ENCODE data around the gene FEZ2.
"Not testable (repeated sequence)": the region's sequence is repeated elsewhere in the genome, so short reads cannot be mapped to it uniquely, and the experiment has no call there.

FEZ2 gene

GRCh38 chr2:36597532-36598377 is at the start of gene FEZ2:
FEZ2 (minus strand) TSS chr2:36598168; CDS start chr2:36598142, 26 bp downstream.
- peak; percentile 96 for DNase-seq (ENCODE audit: low spot score)

DNA sequence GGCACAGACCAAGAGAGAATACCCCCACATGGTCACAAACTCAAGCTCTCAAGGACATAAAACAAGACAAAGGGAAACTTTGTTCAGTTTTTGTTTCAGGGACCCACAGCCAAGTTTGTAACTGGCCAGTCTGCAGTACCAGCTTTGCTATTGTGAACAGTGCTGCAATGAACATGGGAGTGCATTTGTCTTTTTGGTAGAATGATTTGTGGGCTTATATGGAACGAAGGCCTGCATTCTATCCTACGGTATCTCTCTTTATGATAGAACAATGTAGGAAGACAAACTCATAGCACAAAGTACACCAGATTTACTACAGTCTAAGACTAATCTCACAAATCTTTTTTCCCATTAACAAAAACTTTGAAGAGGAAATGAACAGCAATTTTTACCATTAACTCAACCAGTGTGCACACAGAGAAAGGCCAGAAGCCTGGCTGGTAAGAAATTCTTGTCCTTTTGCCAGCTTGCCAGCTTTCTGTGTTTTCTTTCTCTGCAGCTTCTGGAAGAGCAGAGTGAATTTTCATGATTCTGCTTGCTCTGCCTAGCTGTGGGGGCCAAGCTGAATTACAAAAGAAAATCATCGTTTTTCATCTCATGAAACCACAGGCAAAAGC is 37.1 kb upstream of the FEZ2 start:
- DNase-seq (ENCODE audit: low spot score) = no peak

GRCh38 chr2:36633470-36634092 is 35.6 kb upstream of the FEZ2 start:
- DNase-seq (ENCODE audit: low spot score) = no peak

DNA sequence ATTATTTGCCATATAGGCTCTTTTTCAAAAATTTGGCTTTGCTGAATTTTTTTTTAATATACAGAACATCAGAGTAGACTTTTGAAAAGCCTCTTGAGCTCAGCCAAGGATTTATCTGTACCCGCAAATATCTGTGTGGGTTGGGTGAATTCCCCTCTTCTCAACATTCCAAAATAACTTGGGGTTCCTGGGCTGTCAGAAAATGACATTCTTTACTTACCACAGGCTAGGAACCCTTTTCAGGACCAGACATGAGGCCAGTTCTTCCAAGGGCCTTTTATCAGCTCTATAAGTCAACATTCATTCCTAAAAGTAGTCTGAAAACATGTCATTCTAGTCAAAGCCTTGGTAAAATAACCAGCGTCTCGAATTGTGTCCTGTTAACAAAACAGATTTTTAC is 28.8 kb upstream of the FEZ2 start:
- no peak for DNase-seq (ENCODE audit: low spot score)

- no peak for DNase-seq (ENCODE audit: low spot score)
These were observed 28.1 kb upstream of the FEZ2 start for GRCh38 chr2:36626071-36626470.

DNA sequence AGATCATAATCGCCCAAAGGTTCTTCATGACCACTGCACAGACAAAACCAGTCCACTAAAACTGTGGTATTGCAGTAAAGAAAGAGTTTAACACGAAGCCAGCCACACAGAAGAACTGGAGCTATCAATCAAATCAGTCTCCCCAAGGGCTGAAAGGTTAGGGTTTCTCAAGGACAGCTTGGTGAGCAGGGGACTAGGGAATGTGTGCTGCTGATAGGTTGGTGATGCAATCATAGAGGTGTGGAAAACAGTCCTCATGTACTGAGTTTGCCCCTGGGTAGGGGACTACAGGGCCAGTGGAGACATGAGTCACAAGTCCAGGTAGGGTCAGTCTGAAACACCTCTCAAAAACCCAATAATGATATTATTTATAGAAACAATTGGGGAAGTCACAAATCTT is 27.3 kb upstream of the FEZ2 start:
- no peak for DNase-seq (ENCODE audit: low spot score)

GRCh38 chr2:36620321-36620720 is 22.4 kb upstream of the FEZ2 start:
- DNase-seq (ENCODE audit: low spot score) = no peak

GRCh38 chr2:36618381-36618780 is 20.4 kb upstream of the FEZ2 start:
- DNase-seq (ENCODE audit: low spot score) = peak; percentile 56

GRCh38 chr2:36616947-36617346 is 19.0 kb upstream of the FEZ2 start:
- DNase-seq (ENCODE audit: low spot score) = no peak

DNA sequence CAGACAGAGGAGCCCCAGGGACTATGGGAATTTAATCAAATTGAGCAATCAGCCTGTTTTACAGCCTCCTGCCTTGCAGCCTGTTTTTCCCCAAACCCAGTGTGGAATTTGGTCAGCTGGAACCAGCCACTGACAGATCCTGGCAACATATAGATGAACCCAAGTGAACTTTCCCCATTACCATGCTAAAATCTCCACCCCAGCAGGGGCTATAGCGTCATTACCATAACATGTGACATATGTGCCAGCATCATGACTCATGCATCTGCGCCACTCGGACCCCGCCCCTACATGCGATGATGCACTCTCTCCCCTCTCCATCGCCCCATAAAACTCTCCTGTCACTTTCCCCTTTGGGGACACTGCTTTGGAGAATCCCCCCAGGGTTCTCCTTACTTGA is 17.3 kb upstream of the FEZ2 start:
- DNase-seq (ENCODE audit: low spot score) = peak; percentile 31

- no peak for DNase-seq (ENCODE audit: low spot score)
These were observed 15.8 kb upstream of the FEZ2 start for GRCh38 chr2:36613801-36614200.

GRCh38 chr2:36611316-36611990 is 13.5 kb upstream of the FEZ2 start:
- DNase-seq (ENCODE audit: low spot score) = no peak

- DNase-seq (ENCODE audit: low spot score) = no peak
These were observed 11.5 kb upstream of the FEZ2 start for GRCh38 chr2:36609507-36609906.

- no peak for DNase-seq (ENCODE audit: low spot score)
These were observed 10.0 kb upstream of the FEZ2 start for GRCh38 chr2:36607947-36608346.

DNA sequence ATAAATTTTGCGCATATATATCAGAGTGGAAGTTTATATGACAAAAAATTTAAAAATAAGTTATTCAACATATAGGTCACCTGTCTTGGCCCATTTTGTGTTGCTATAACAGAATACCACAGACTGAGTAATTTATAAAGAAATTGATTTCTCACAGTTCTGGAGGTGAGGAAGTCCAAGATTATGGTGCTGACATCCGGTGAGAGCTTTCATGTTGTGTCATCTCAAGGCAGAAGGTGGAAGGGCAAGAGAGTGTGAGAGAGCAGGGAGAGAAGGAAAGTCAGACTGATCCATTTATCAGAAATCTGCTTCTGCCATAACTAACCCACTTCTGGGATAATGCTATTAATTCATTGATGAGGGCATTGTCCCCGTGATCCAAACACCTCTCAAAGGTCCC is 9.0 kb upstream of the FEZ2 start:
- no peak for DNase-seq (ENCODE audit: low spot score)

DNA sequence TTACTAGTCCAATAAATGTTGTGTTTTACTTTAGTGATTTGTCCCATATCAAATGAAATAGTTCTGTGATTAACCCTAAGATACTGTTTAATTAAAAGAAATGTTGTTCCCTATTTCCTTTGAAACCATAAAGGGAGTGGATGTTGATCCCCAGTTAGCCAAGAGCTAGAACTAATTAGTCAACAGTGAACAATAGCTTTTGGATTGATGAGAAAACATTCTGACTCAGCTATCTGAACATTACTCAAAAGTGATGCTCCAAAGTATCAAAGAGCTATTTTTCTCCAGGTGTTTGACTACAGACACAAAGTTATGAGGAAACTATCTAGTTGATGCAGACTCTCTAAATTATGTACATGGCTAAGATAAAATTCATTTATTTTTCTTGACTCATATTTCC is 7.3 kb upstream of the FEZ2 start:
- DNase-seq (ENCODE audit: low spot score) = no peak

DNA sequence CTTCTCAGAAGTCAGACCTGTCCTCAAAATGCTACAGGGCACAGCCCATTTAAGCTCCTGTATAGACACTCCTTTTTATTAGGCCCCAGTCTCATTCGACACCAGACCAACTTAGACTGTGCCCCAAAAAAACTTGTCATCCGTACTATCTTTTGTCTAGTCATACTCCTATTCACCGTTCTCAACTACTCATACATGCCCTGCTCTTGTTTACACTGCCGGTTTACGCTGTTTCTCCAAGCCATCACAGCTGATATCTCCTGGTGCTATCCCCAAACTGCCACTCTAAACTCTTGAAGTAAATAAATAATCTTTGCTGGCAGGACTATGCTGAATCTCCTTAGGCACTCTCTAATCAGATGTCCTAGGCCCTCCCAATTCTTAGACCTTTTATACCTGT is 5.7 kb upstream of the FEZ2 start:
- DNase-seq (ENCODE audit: low spot score) = not testable (repeated sequence)

DNA sequence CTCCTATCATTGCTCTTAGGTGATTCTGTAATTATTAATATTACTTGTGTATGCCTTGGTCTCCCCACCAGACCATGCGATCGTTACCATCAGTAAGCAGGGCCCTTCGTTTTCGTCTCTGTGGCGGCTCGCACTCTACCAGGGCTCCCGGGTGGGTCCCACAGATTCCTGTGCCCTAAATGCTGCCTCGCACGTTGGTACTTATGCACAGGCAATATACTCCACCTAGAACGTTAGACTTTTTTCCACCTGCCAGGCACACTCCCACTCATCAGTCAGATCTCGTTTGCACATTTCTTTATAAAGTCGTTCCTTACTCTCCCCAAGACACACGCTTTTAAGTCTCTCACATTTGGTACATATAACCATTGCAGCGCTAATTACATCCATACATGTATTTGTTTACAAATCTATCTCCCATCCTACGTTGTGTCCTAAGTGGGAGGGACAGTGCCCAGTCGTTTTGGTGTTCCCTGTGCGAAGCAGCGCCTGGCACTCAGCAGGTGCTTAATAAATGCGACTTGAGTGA is 901 bp downstream of the FEZ2 start:
- DNase-seq (ENCODE audit: low spot score) = no peak

DNA sequence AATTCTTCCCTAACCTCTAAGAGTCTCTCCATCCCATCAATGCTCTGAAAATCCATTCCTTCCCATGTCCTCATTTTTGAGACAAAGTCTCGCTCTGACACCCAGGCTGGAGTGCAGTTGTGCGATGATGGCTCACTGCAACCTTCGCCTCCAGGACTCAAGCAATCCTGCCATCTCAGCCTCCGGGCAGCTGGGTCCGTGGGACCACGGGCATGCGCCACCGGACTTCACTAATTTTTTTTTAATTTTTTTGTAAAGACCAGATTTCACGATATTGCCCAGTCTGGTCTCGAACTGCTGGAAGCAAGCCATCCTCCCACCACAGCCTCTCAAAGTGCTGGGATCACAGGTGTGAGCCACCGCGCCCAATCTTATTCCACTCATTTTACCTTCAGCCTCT is 1.6 kb downstream of the FEZ2 start:
- DNase-seq (ENCODE audit: low spot score) = no peak

- no peak for DNase-seq (ENCODE audit: low spot score)
These were observed 3.1 kb downstream of the FEZ2 start for GRCh38 chr2:36594849-36595248.

- no peak for DNase-seq (ENCODE audit: low spot score)
These were observed 8.7 kb downstream of the FEZ2 start for GRCh38 chr2:36589230-36589630.

- no peak for DNase-seq (ENCODE audit: low spot score)
These were observed 10.4 kb downstream of the FEZ2 start for GRCh38 chr2:36587556-36587955.
